Right lung (tissue), 5 donors: ENCODE data around the gene HDGFL2. TPM values are rescaled to one million over a fixed set of nuclear protein-coding genes. Genes with fewer than 3 reads are reported as not detected.
"Not testable (repeated sequence)": the region's sequence is repeated elsewhere in the genome, so short reads cannot be mapped to it uniquely, and the experiment has no call there.

ENCODE experiments used
- DNase-seq, 2 donors: peaks; one replicate each; pipeline ENCODE4 v3.0.0-alpha.2; 2013
- polyA plus RNA-seq, 5 donors: library from polyadenylated mRNA; unstranded; fragments of 120-200 nt; gene quantifications; one replicate each; pipeline versions ENCODE4 v1.2.1 to v1.2.3, GENCODE V29; 2013; ENCODE audit warnings: inconsistent platforms in 1 of 5, low replicate concordance in 1 of 5; ENCODE audit not compliant: insufficient read length in 5 of 5, insufficient read depth in 1 of 5

The HDGFL2 gene
- polyA plus RNA-seq, 5 donors: 59.1 to 97.0 (median 77.2) TPM

DNA sequence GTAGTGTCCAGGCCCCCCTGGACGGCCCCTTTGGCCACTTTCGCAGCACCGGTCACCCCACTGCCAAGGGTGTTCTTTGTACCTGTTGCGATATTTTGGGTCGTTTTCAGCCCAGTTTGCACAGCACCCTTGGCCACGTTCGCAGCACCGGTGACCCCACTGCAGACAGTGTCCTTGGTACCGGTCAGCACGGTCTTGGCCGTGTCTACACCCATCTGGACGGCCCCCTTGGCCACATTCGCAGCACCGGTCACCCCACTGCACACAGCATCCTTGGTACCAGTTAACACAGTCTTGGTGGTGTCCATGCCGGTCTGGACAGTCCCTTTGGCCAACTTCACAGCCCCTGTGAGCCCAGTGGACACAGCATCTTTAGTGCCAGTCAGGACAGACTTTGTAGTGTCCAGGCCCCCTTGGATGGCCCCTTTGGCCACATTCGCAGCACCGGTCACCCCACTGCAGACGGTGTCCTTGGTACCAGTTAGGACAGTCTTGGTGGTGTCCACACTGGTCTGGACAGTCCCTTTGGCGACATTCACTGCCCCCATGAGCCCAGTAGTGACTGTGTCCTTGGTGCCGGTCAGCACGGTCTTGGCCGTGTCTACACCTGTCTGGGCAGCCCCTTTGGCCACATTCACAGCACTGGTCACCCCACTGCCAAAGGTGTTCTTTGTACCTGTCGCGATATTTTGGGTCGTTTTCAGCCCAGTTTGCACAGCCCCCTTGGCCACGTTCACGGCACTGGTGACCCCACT is 39.4 kb downstream of the HDGFL2 start:
- no peak for DNase-seq

DNA sequence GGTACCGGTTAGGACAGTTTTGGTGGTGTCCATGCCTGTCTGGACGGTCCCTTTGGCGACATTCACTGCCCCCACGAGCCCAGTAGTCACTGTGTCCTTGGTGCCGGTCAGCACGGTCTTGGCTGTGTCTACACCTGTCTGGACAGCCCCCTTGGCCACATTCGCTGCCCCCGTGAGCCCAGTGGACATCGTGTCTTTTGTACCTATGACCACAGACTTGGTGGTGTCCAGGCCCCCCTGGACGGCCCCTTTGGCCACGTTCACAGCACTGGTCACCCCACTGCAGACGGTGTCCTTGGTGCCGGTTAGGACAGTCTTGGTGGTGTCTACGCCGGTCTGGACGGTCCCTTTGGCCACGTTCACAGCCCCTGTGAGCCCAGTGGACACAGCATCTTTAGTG is 40.0 kb downstream of the HDGFL2 start:
- DNase-seq: no peak

- no peak for DNase-seq
Observed at GRCh38 chr19:4513248-4513647, 41.2 kb downstream of the HDGFL2 start.

- no peak for DNase-seq
Observed at GRCh38 chr19:4515732-4516131, 43.6 kb downstream of the HDGFL2 start.

DNA sequence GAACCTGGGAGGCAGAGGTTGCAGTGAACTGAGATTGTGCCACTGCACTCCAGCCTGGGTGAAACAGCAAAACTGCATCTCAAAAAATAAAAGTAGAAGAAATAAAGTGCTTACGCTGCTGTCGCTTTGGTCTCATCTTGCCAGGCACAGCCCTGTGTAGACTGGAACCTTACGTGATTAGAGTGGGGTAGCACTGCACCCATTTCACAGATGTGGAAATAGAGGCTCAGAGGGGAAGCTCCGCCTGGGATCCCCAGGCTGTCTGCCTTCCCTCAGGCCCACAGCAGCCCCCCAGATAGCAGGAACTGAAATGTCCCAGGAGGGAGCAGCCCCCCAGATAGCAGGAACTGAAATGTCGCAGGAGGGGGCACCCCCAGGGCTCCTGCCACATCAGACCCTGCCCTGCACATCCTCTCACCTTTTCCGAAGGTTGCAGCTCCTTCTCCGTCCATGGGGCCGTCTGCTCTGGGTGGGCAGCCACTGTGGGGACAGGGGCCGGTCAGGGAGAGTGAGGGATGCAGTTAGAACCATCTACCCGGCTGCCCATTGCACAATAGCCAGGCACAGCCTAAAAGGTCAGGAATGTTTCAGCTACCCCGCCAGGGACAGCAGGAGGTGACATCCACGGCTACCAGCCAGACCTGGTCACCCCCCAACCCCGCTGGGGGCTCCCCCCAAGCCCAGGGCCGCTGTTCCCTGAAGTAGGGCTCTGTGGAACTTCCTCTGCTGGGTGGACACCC is 44.3 kb downstream of the HDGFL2 start:
- DNase-seq: no peak

GRCh38 chr19:4516939-4517300 is 44.8 kb downstream of the HDGFL2 start:
- no peak for DNase-seq

- DNase-seq: no peak
Observed at GRCh38 chr19:4517451-4518057, 45.5 kb downstream of the HDGFL2 start.

DNA sequence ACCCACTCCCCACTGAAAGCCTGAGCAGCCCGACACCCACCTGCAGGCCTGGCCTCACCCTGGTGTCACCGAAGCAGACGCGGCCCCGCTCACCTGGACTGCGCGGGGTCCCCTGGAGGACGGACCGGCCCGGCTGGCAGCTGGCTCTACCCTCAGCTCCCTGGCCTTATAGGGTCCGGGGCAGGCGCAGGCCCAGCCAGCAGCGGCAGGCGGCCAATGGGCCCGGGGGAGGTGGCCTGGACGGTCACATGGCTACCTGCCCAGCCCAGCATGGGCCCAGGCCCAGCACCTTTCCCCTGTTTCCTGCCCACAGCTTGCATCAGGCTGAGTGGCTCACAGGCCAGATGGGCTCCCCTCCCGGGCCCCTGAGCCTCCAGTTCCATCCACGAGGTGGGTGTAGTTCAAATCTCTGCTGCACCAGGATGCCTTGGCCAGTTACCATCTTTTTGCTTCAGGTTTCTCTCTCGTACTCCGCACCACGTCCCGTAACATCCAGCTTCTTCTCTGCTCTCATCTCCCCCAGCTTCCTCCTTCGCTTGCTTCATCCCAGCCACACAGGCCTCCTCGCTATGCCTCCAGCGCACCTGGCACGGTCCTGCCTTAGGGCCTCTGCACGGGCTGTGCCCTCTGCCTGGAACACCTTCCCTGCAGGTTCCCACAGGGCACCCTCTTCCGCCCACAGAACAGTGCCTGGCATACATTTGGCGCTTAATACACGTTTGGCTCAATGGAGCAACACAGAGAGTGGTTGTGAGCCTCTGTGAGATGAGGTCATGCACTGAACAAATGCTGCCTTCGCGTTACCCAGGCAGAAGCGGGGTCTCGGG is 46.5 kb downstream of the HDGFL2 start, which contains the start of gene PLIN4:
PLIN4 (minus strand) TSS at position 142 of the 827 bp plus-strand sequence. CDS start 214 bp downstream, outside the sequence.
- DNase-seq: no peak

GRCh38 chr19:4519172-4519496 is 47.0 kb downstream of the HDGFL2 start:
- DNase-seq: no peak

DNA sequence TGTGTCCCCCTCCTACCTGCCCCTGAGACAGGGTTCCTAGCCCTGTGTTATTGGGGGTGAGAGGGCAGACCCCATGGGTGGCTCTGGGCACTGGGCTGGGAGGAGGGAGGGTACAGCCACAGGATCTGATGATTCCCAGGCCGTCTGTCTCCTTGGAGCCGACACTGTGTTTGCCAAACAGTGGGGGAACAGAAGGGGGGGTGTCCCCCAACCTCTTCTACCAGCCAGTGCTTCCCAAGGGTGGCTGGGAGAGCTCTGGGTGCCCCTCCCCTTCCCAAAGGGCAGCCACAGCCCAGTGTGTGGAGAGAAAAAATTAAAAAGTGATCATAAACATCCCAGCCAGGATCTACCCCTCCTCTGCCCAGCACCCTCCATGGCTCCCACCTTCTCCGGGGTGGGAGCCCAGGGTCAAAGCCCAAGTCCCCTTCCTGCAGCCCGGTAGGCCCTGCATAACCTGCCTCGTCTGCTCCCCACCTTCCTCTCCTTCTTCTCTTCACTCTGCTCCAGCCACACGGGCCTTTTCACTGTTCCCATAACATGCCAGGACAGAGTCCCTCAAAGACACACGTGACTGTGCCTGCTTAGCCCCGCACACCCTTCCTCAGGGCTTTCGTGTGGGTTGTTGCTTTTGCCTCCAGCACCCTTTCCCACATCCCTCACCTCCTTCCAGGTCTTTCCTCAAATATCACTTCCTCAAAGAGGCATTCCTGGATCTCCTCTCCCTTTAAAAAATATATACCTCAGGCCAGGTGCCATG is 47.6 kb downstream of the HDGFL2 start:
- no peak for DNase-seq

- DNase-seq: no peak
Observed at GRCh38 chr19:4521170-4521887, 49.2 kb downstream of the HDGFL2 start.

GRCh38 chr19:4521888-4522242 is 49.8 kb downstream of the HDGFL2 start:
- DNase-seq: no peak

- DNase-seq: no peak
Observed at GRCh38 chr19:4522291-4523002, 50.4 kb downstream of the HDGFL2 start.

- DNase-seq: no peak
Observed at GRCh38 chr19:4523306-4524110, 51.4 kb downstream of the HDGFL2 start.

GRCh38 chr19:4524808-4525562 is 52.9 kb downstream of the HDGFL2 start:
- no peak for DNase-seq

DNA sequence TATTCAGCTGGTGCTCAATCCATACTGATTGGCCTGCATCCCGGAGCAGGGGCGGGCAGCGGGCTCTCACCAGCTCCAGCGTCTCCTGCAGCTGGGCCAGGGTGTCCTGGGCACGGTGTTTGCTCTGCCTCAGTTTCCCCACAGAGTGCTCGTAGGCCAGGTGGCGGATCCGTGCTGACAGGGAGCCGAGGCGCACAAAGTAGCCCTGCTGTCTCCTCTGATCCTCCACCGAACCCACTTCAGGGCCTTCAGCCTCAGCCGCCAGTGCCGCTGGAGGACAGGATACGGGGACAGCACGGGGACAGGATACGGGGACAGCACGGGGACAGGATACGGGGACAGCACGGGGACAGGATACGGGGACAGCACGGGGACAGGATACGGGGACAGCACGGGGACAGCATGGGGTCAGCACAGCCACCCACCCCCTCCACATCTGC is 53.5 kb downstream of the HDGFL2 start:
- no peak for DNase-seq

GRCh38 chr19:4527377-4527776 is 55.3 kb downstream of the HDGFL2 start:
- DNase-seq: not testable (repeated sequence)

DNA sequence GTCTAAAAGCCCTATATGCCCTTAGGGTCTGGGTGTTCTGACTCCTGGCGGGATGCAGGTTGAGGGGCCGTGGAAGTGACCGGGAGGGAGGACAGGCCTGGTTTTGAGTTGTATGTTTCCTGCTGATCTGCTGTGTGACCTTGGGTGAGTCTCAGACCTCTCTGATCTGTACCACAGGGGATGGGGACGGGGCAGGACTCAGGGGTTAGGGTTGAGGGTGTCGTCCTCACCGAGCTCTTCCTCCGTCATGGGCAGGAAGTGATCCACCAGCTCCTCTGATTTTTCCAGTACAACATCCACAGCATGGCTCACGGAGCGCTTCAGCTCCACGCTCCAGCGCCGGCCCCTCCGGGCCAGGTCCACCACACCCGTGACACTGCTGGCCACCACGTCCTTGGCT is 56.7 kb downstream of the HDGFL2 start:
- no peak for DNase-seq
